GM13977 (cell line): ENCODE measurements around the gene SLC7A11.

ENCODE experiments used
- DNase-seq: peaks from one replicate; pipeline ENCODE4 v3.0.0; 2012; ENCODE audit warnings: low spot score
- CTCF ChIP-seq: IDR thresholded peaks from 2 replicates; pipeline ENCODE4 v1.5.1; 2012; ENCODE audit warnings: mild to moderate bottlenecking, control low read depth; ENCODE audit not compliant: insufficient read depth; ENCODE audit errors: extremely low read depth, missing control alignments
- in situ Hi-C: fragments of 300-500 bp; cut with MboI; formaldehyde crosslinking; loops from one replicate; pipeline ENCODE4 v1.12.0; 2022; ENCODE audit warnings: low sequenced_read_pairs, low pct_unique_long_range_greater_than_20kb, mixed read lengths, inconsistent platforms; ENCODE audit not compliant: unreplicated experiment

The SLC7A11 gene

GRCh38 chr4:138189206-138189605 is 52.9 kb downstream of the SLC7A11 start:
- in situ Hi-C loops: no loop called here
- TF ChIP-seq CTCF: no peak
- no peak for DNase-seq

GRCh38 chr4:138188406-138189084 is 53.6 kb downstream of the SLC7A11 start:
- in situ Hi-C loops: no loop called here
- no peak for TF ChIP-seq CTCF
- DNase-seq: no peak

- no peak for TF ChIP-seq CTCF
- no peak for DNase-seq
- in situ Hi-C loops: no loop called here
Measured at GRCh38 chr4:138185859-138186645, 56.1 kb downstream of the SLC7A11 start.

GRCh38 chr4:138184886-138185285 is 57.3 kb downstream of the SLC7A11 start:
- DNase-seq: no peak
- in situ Hi-C loops: no loop called here
- no peak for TF ChIP-seq CTCF

- peak; percentile 69 for TF ChIP-seq CTCF
- in situ Hi-C loops: no loop called here
- DNase-seq: peak; percentile 3
Measured at GRCh38 chr4:138182838-138183426, 59.2 kb downstream of the SLC7A11 start.

- in situ Hi-C loops: no loop called here
- no peak for TF ChIP-seq CTCF
Measured at GRCh38 chr4:138181287-138181686, 60.9 kb downstream of the SLC7A11 start.

More at GRCh38 chr4:138181287-138181686, 60.9 kb downstream of the SLC7A11 start:
- no peak for DNase-seq
